ENCODE data around the gene SYNPO2.
"Not testable (repeated sequence)": the region's sequence is repeated elsewhere in the genome, so short reads cannot be mapped to it uniquely, and the experiment has no call there.

SYNPO2 gene

DNA sequence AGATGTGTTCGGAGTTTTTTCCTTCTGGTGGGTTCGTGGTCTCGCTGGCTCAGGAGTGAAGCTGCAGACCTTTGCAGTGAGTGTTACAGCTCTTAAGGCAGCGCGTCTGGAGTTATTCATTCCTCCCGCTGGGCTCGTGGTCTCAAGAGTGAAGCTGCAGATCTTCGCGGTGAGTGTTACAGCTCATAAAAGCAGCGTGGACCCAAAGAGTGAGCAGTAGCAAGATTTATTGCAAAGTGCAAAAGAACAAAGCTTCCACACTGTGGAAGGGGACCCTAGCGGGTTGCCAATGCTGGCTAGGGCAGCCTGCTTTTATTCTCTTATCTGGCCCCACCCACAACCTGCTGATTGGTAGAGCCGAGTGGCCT, 87.5 kb downstream of the SYNPO2 start:
- not testable (repeated sequence) for H2AK5ac ChIP-seq (ENCODE audit: low read length, severe bottlenecking); H3K4me3 ChIP-seq (ENCODE audit: insufficient read depth in 1 of 2, low read depth in 1 of 2, low read length in 2 of 2); H2BK120ac ChIP-seq (ENCODE audit: low read depth, low read length); H3K23ac ChIP-seq (ENCODE audit: low read length in 2 of 2); H3K18ac ChIP-seq (ENCODE audit: low read depth in 1 of 2, low read length in 2 of 2); H4K8ac ChIP-seq (ENCODE audit: low read length); H3K79me1 ChIP-seq (replicated peaks; ENCODE audit: low read length, poor library complexity, severe bottlenecking); H3K4me2 ChIP-seq (ENCODE audit: low read length, poor library complexity, severe bottlenecking); H2BK5ac ChIP-seq (ENCODE audit: low read depth, low read length, poor library complexity, severe bottlenecking); H3K4me1 ChIP-seq (ENCODE audit: control insufficient read depth, insufficient read depth, low read depth, low read length); H3K27me3 ChIP-seq (ENCODE audit: control insufficient read depth in 1 of 2, insufficient read depth in 1 of 2, low read length in 2 of 2); DNase-seq; H3K27ac ChIP-seq (ENCODE audit: low read length, poor library complexity, severe bottlenecking); H3K36me3 ChIP-seq (ENCODE audit: control insufficient read depth in 1 of 2, insufficient read depth in 2 of 2, low read depth in 1 of 2, low read length in 2 of 2); H3K9ac ChIP-seq (ENCODE audit: low read length); H2BK15ac ChIP-seq (ENCODE audit: low read depth, poor library complexity, severe bottlenecking); H2AFZ ChIP-seq (ENCODE audit: low read depth, low read length); H4K91ac ChIP-seq (ENCODE audit: low read length); H2BK12ac ChIP-seq (ENCODE audit: low read length in 2 of 2); H3K9me3 ChIP-seq (ENCODE audit: control insufficient read depth, low read length); H3K14ac ChIP-seq (ENCODE audit: low read length in 2 of 2); H3K4ac ChIP-seq (ENCODE audit: low read depth in 1 of 2, low read length in 2 of 2)
- WGBS: 91% methylated on average over 11 of the region's 12 CpGs

DNA sequence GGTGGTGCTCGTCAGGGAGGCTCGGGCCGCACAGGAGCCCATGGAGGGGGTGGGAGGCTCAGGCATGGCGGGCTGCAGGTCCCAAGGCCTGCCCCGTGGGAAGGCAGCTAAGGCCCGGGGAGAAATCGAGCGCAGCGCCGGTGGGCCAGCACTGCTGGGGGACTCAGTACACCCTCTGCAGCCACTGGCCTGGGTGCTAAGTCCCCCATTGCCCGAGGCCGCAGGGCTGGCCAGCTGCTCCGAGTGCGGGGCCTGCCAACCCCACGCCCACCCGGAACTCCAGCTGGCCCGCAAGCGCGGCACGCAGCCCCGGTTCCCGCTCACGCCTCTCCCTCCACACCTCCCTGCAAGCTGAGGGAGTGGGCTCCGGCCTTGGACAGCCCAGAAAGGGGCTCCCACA, 88.4 kb downstream of the SYNPO2 start:
- not testable (repeated sequence) for H2BK120ac ChIP-seq (ENCODE audit: low read depth, low read length); H3K4me3 ChIP-seq (ENCODE audit: insufficient read depth in 1 of 2, low read depth in 1 of 2, low read length in 2 of 2); H2BK15ac ChIP-seq (ENCODE audit: low read depth, poor library complexity, severe bottlenecking); H2BK5ac ChIP-seq (ENCODE audit: low read depth, low read length, poor library complexity, severe bottlenecking); H3K27me3 ChIP-seq (ENCODE audit: control insufficient read depth in 1 of 2, insufficient read depth in 1 of 2, low read length in 2 of 2); DNase-seq; H2AK5ac ChIP-seq (ENCODE audit: low read length, severe bottlenecking); H3K18ac ChIP-seq (ENCODE audit: low read depth in 1 of 2, low read length in 2 of 2); H3K14ac ChIP-seq (ENCODE audit: low read length in 2 of 2); H4K91ac ChIP-seq (ENCODE audit: low read length); H3K4me1 ChIP-seq (ENCODE audit: control insufficient read depth, insufficient read depth, low read depth, low read length); H3K9me3 ChIP-seq (ENCODE audit: control insufficient read depth, low read length); H3K4ac ChIP-seq (ENCODE audit: low read depth in 1 of 2, low read length in 2 of 2); H2BK12ac ChIP-seq (ENCODE audit: low read length in 2 of 2); H3K36me3 ChIP-seq (ENCODE audit: control insufficient read depth in 1 of 2, insufficient read depth in 2 of 2, low read depth in 1 of 2, low read length in 2 of 2); H3K9ac ChIP-seq (ENCODE audit: low read length); H2AFZ ChIP-seq (ENCODE audit: low read depth, low read length); H3K4me2 ChIP-seq (ENCODE audit: low read length, poor library complexity, severe bottlenecking); H3K27ac ChIP-seq (ENCODE audit: low read length, poor library complexity, severe bottlenecking); H4K8ac ChIP-seq (ENCODE audit: low read length); H3K79me1 ChIP-seq (replicated peaks; ENCODE audit: low read length, poor library complexity, severe bottlenecking); H3K23ac ChIP-seq (ENCODE audit: low read length in 2 of 2)
- WGBS: 92% methylated on average over 19 of the region's 24 CpGs

DNA sequence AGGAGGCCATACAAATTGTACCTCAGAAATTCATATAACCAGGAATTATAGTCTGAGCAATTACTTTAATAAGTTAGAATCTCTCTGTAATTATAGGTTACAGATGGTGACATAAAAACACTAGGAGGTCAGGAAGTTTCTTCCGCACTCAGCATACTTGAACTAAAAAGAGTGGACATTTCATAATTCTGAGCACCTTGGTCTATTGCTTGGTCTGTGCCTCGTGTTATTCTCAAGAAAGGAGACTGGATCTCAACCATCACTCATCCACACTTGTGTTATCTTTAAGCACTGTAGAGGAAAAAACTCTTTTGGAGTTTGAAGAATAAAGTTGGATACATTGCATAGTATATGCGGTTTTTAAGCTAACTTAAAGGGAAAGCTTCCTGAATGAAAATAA, 91.1 kb downstream of the SYNPO2 start:
- no peak overlapping the region for H2BK15ac ChIP-seq (ENCODE audit: low read depth, poor library complexity, severe bottlenecking)
- DNase-seq: no peak
- H3K79me1 ChIP-seq (replicated peaks; ENCODE audit: low read length, poor library complexity, severe bottlenecking): no peaks in the 10 kb centered on the region
- H3K23ac ChIP-seq (ENCODE audit: low read length in 2 of 2): no peak overlapping the region
- no peak overlapping the region for H3K4me2 ChIP-seq (ENCODE audit: low read length, poor library complexity, severe bottlenecking)
- H3K4me1 ChIP-seq (ENCODE audit: control insufficient read depth, insufficient read depth, low read depth, low read length): no peaks in the 10 kb centered on the region
- H3K4me3 ChIP-seq (ENCODE audit: insufficient read depth in 1 of 2, low read depth in 1 of 2, low read length in 2 of 2): no peak overlapping the region
- no peak overlapping the region for H3K14ac ChIP-seq (ENCODE audit: low read length in 2 of 2)
- H3K27me3 ChIP-seq (ENCODE audit: control insufficient read depth in 1 of 2, insufficient read depth in 1 of 2, low read length in 2 of 2): no peaks in the 10 kb centered on the region
- no peak overlapping the region for H3K18ac ChIP-seq (ENCODE audit: low read depth in 1 of 2, low read length in 2 of 2)
- no peaks in the 10 kb centered on the region for H3K36me3 ChIP-seq (ENCODE audit: control insufficient read depth in 1 of 2, insufficient read depth in 2 of 2, low read depth in 1 of 2, low read length in 2 of 2)
- no peak overlapping the region for H3K27ac ChIP-seq (ENCODE audit: low read length, poor library complexity, severe bottlenecking)
- H2BK120ac ChIP-seq (ENCODE audit: low read depth, low read length): no peak overlapping the region
- H3K4ac ChIP-seq (ENCODE audit: low read depth in 1 of 2, low read length in 2 of 2): no peak overlapping the region
- H4K8ac ChIP-seq (ENCODE audit: low read length): no peak overlapping the region
- no peak overlapping the region for H4K91ac ChIP-seq (ENCODE audit: low read length)
- no peak overlapping the region for H2AFZ ChIP-seq (ENCODE audit: low read depth, low read length)
- no peak overlapping the region for H3K9ac ChIP-seq (ENCODE audit: low read length)
- H2BK5ac ChIP-seq (ENCODE audit: low read depth, low read length, poor library complexity, severe bottlenecking): no peak overlapping the region
- no peak overlapping the region for H2AK5ac ChIP-seq (ENCODE audit: low read length, severe bottlenecking)
- H3K9me3 ChIP-seq (ENCODE audit: control insufficient read depth, low read length): no peaks in the 10 kb centered on the region
- H2BK12ac ChIP-seq (ENCODE audit: low read length in 2 of 2): no peak overlapping the region
- WGBS: 100% methylated on average over 1 of the region's 3 CpGs

DNA sequence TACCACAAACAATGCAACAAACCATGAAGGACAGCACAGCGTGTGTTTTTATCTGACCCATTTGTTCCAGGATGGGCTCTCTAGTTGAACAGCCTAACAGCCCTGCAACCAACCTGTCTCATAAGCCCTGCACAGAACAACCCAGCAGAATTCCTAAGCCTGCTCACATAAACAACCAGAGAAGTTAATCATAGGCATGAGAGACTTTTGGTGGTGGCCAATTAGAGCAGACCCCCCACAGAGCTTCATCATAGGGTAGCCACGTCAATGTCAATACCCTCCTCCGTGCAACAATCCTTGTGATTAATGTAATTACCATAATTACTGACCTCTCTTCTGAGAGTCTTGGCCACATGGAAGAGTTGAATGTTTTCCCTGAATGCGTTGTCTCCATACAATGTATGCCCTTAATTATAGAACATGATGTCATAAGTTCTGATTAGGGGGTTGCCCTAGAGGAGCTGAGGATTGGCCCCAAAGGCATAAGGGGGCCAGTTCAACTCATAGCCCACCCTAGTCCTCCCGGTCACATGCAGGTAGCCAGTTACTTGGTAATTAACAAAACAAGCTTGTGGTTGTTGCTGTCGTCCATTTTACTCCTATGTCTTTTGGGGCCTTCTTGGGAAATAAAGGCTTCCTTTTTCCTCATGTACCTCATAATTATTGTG, 92.7 kb downstream of the SYNPO2 start:
- Histone ChIP-seq H3K14ac (ENCODE audit: low read length in 2 of 2) (no peak overlapping the region), H4K91ac (ENCODE audit: low read length) (no peak overlapping the region), H3K36me3 (ENCODE audit: control insufficient read depth in 1 of 2, insufficient read depth in 2 of 2, low read depth in 1 of 2, low read length in 2 of 2) (no peaks in the 10 kb centered on the region), H2BK5ac (ENCODE audit: low read depth, low read length, poor library complexity, severe bottlenecking) (no peak overlapping the region), H3K4me3 (ENCODE audit: insufficient read depth in 1 of 2, low read depth in 1 of 2, low read length in 2 of 2) (no peak overlapping the region), H3K4me2 (ENCODE audit: low read length, poor library complexity, severe bottlenecking) (no peak overlapping the region), H3K27ac (ENCODE audit: low read length, poor library complexity, severe bottlenecking) (no peak overlapping the region), H2AK5ac (ENCODE audit: low read length, severe bottlenecking) (no peak overlapping the region), H3K4ac (ENCODE audit: low read depth in 1 of 2, low read length in 2 of 2) (no peak overlapping the region), H2BK120ac (ENCODE audit: low read depth, low read length) (no peak overlapping the region), H2AFZ (ENCODE audit: low read depth, low read length) (no peak overlapping the region), H3K9ac (ENCODE audit: low read length) (peak overlapping the region; percentile 51), H3K27me3 (ENCODE audit: control insufficient read depth in 1 of 2, insufficient read depth in 1 of 2, low read length in 2 of 2) (no peaks in the 10 kb centered on the region), H4K8ac (ENCODE audit: low read length) (peak overlapping the region; percentile 35), H2BK15ac (ENCODE audit: low read depth, poor library complexity, severe bottlenecking) (no peak overlapping the region), H3K79me1 (replicated peaks; ENCODE audit: low read length, poor library complexity, severe bottlenecking) (no peaks in the 10 kb centered on the region), H2BK12ac (ENCODE audit: low read length in 2 of 2) (no peak overlapping the region), H3K23ac (ENCODE audit: low read length in 2 of 2) (no peak overlapping the region), H3K4me1 (ENCODE audit: control insufficient read depth, insufficient read depth, low read depth, low read length) (no peaks in the 10 kb centered on the region), H3K18ac (ENCODE audit: low read depth in 1 of 2, low read length in 2 of 2) (no peak overlapping the region), H3K9me3 (ENCODE audit: control insufficient read depth, low read length) (no peaks in the 10 kb centered on the region)
- peak; percentile 60 for DNase-seq
- 84% methylated on average over 3 of the region's 6 CpGs for WGBS

Data from mesenchymal stem cell (in vitro differentiated cells and primary cell).